ENCODE measurements around the gene IL21R.

- TF ChIP-seq EP300 (IDR thresholded peaks at IDR 0.05; ENCODE audit: low read length): no peak
- TF ChIP-seq CTCF (IDR thresholded peaks at IDR 0.05 in 2 of 3, conservative IDR thresholded peaks at IDR 0.05 in 1 of 3; ENCODE audit: insufficient read depth in 2 of 3, low read depth in 1 of 3, low read length in 3 of 3): no peak
- no peak for TF ChIP-seq ATF2 (CRISPR knock-in tag; IDR thresholded peaks at IDR 0.05)
- no peak for TF ChIP-seq MXI1 (IDR thresholded peaks at IDR 0.05; ENCODE audit: low read depth, low read length)
- no peak for TF ChIP-seq ZNF121 (CRISPR knock-in tag; conservative IDR thresholded peaks at IDR 0.05)
- TF ChIP-seq RBBP5 (IDR thresholded peaks at IDR 0.05; ENCODE audit: borderline replicate concordance, insufficient read depth, low read length, poor library complexity, severe bottlenecking): no peak
- no peak for TF ChIP-seq ZBTB33 (CRISPR knock-in tag; IDR thresholded peaks at IDR 0.05)
- TF ChIP-seq SMARCA4 (IDR thresholded peaks at IDR 0.05): no peak
- TF ChIP-seq RBM22 (IDR thresholded peaks at IDR 0.05; ENCODE audit: low read depth, low read length, poor library complexity, severe bottlenecking): no peak
- TF ChIP-seq BRF1 (IDR thresholded peaks at IDR 0.05; ENCODE audit: borderline replicate concordance, extremely low read depth, insufficient read length): no peak
- TF ChIP-seq ETV6 (IDR thresholded peaks at IDR 0.05; ENCODE audit: borderline replicate concordance in 1 of 2, low read depth in 2 of 2, low read length in 1 of 2): no peak
- no peak for TF ChIP-seq ETV6 (CRISPR knock-in tag; IDR thresholded peaks at IDR 0.05; ENCODE audit: borderline replicate concordance)
- no peak for TF ChIP-seq MYBL2 (IDR thresholded peaks at IDR 0.05; ENCODE audit: low read depth)
- no peak for TF ChIP-seq MYBL2 (CRISPR knock-in tag; IDR thresholded peaks at IDR 0.05; ENCODE audit: borderline replicate concordance)
- TF ChIP-seq REST (IDR thresholded peaks at IDR 0.05; ENCODE audit: borderline replicate concordance): no peak
- TF ChIP-seq REST (CRISPR knock-in tag; IDR thresholded peaks at IDR 0.05; ENCODE audit: low read depth): no peak
Measured at GRCh38 chr16:27356794-27357193, 45.2 kb upstream of the IL21R start.
